Measurements from ENCODE around the gene ZNF740. TPM values are rescaled to one million over a fixed set of nuclear protein-coding genes. Genes with fewer than 3 reads are reported as not detected.

ZNF740 gene
- total RNA-seq, 1 experiment from 2014 or later, result 46.8 TPM

- Histone ChIP-seq H3K4me1 (ENCODE audit: control insufficient read depth, insufficient read depth, low read length) (no peaks in the 10 kb centered on the region), H3K4me3 (ENCODE audit: low read depth in 2 of 2, low read length in 2 of 2) (no peak overlapping the region), H3K27ac (ENCODE audit: low read length) (no peak overlapping the region), H3K36me3 (ENCODE audit: control insufficient read depth, insufficient read depth, low read length) (no peaks in the 10 kb centered on the region), H3K9me3 (ENCODE audit: control insufficient read depth, insufficient read depth, low read depth, low read length) (no peaks in the 10 kb centered on the region), H3K27me3 (ENCODE audit: control insufficient read depth, insufficient read depth, low read length) (no peaks in the 10 kb centered on the region)
- DNase-seq (ENCODE audit: low read depth, low spot score), result no peak
- intact Hi-C loops (cut with micrococcal nuclease; ENCODE audit: unreplicated experiment), result no loop called here
- no peak for ATAC-seq
- no TSS peak for BruUV-seq (replicated peaks)
- TF ChIP-seq SIN3A (IDR thresholded peaks at IDR 0.05; ENCODE audit: borderline replicate concordance, insufficient read depth, low read depth, low read length) (no peak), CTCF (IDR thresholded peaks at IDR 0.05) (no peak), REST (IDR thresholded peaks at IDR 0.05; ENCODE audit: insufficient read depth in 1 of 2, low read depth in 2 of 2, low read length in 1 of 2) (no peak), TCF7L2 (IDR thresholded peaks at IDR 0.05; ENCODE audit: low read depth, low read length) (no peak), POLR2AphosphoS5 (IDR thresholded peaks at IDR 0.05; ENCODE audit: low read depth, low read length) (no peak)
- CTCF ChIA-PET, result no interaction called here
- POLR2A ChIA-PET, result no interaction called here
- in situ Hi-C loops (cut with HindIII; ENCODE audit: low pct_unique_long_range_greater_than_20kb, low sequenced_read_pairs), result no loop called here
These were observed 32.9 kb upstream of the ZNF740 start for GRCh38 chr12:53147653-53148052.

GRCh38 chr12:53151039-53151438 is 29.5 kb upstream of the ZNF740 start:
- no TSS peak for BruUV-seq (replicated peaks)
- in situ Hi-C loops (cut with HindIII; ENCODE audit: low pct_unique_long_range_greater_than_20kb, low sequenced_read_pairs), result no loop called here

More at GRCh38 chr12:53151039-53151438, 29.5 kb upstream of the ZNF740 start:
- ChIA-PET POLR2A (no interaction called here), CTCF (interaction anchor here (0.6 kb wide), 1 partner anchor 9 kb away, joined by 4 read pairs; no protein-coding TSS in a partner anchor)
- Histone ChIP-seq H3K4me1 (ENCODE audit: control insufficient read depth, insufficient read depth, low read length) (no peaks in the 10 kb centered on the region), H3K36me3 (ENCODE audit: control insufficient read depth, insufficient read depth, low read length) (no peaks in the 10 kb centered on the region), H3K27me3 (ENCODE audit: control insufficient read depth, insufficient read depth, low read length) (no peaks in the 10 kb centered on the region), H3K4me3 (ENCODE audit: low read depth in 2 of 2, low read length in 2 of 2) (no peak overlapping the region), H3K27ac (ENCODE audit: low read length) (no peak overlapping the region), H3K9me3 (ENCODE audit: control insufficient read depth, insufficient read depth, low read depth, low read length) (no peaks in the 10 kb centered on the region)
- intact Hi-C loops (cut with micrococcal nuclease; ENCODE audit: unreplicated experiment), result loop anchor here (10.0 kb wide), 1 partner anchor 86 kb away; no protein-coding TSS in a partner anchor
- DNase-seq (ENCODE audit: low read depth, low spot score) (no peak), ATAC-seq (no peak)
- TF ChIP-seq TCF7L2 (IDR thresholded peaks at IDR 0.05; ENCODE audit: low read depth, low read length) (no peak), SIN3A (IDR thresholded peaks at IDR 0.05; ENCODE audit: borderline replicate concordance, insufficient read depth, low read depth, low read length) (no peak), POLR2AphosphoS5 (IDR thresholded peaks at IDR 0.05; ENCODE audit: low read depth, low read length) (no peak), REST (IDR thresholded peaks at IDR 0.05; ENCODE audit: insufficient read depth in 1 of 2, low read depth in 2 of 2, low read length in 1 of 2) (no peak), CTCF (IDR thresholded peaks at IDR 0.05) (no peak)

All from Panc1 (cell line).